GM23248 (cell line): ENCODE data around the gene FREM1. TPM values are rescaled to one million over a fixed set of nuclear protein-coding genes. Genes with fewer than 3 reads are reported as not detected.

Experiments used
- DNase-seq: peaks from one replicate; pipeline ENCODE4 v3.0.0-alpha.2; 2015
- H2AFZ ChIP-seq: fragments of 200-600 bp; sonication (generic); 2 replicates; pipeline ENCODE4 v1.6.1; 2016; ENCODE audit warnings: antibody characterized with exemption
- H3F3A ChIP-seq: fragments of 200-600 bp; sonication (generic); 2 replicates; pipeline ENCODE4 v1.6.1; 2016; ENCODE audit warnings: mild to moderate bottlenecking, antibody characterized with exemption, mixed run types; ENCODE audit not compliant: insufficient read depth
- H3K27ac ChIP-seq: fragments of 200-600 bp; sonication (generic); 2 replicates; pipeline ENCODE4 v1.5.1; 2016; ENCODE audit warnings: mild to moderate bottlenecking
- H3K27me3 ChIP-seq: fragments of 200-600 bp; sonication (generic); replicated peaks from 2 replicates; pipeline ENCODE4 v1.6.1; 2016; ENCODE audit warnings: mild to moderate bottlenecking; ENCODE audit not compliant: insufficient read depth
- H3K36me3 ChIP-seq: fragments of 200-600 bp; sonication (generic); 2 replicates; pipeline ENCODE4 v1.6.1; 2016; ENCODE audit warnings: low read depth, mild to moderate bottlenecking
- H3K4me1 ChIP-seq: fragments of 200-600 bp; sonication (generic); 2 replicates; pipeline ENCODE4 v1.6.1; 2016; ENCODE audit warnings: mild to moderate bottlenecking; ENCODE audit not compliant: insufficient read depth
- H3K4me2 ChIP-seq: fragments of 200-600 bp; sonication (generic); one replicate; pipeline ENCODE4 v1.6.1; 2016; ENCODE audit warnings: mild to moderate bottlenecking; ENCODE audit not compliant: unreplicated experiment
- H3K4me3 ChIP-seq: fragments of 200-600 bp; sonication (generic); 2 replicates; pipeline ENCODE4 v1.5.1; 2016; ENCODE audit warnings: mild to moderate bottlenecking
- H3K79me2 ChIP-seq: fragments of 200-600 bp; sonication (generic); 2 replicates; pipeline ENCODE4 v1.6.1; 2016; ENCODE audit warnings: mild to moderate bottlenecking; ENCODE audit not compliant: insufficient read depth
- H3K9ac ChIP-seq: fragments of 200-600 bp; sonication (generic); 2 replicates; pipeline ENCODE4 v1.6.1; 2016; ENCODE audit warnings: mild to moderate bottlenecking
- H3K9me2 ChIP-seq: fragments of 200-600 bp; sonication (generic); 2 replicates; pipeline ENCODE4 v1.6.1; 2016; ENCODE audit warnings: mixed run types, mild to moderate bottlenecking, moderate library complexity; ENCODE audit not compliant: insufficient read depth
- H3K9me3 ChIP-seq: fragments of 200-600 bp; sonication (generic); one replicate; pipeline ENCODE4 v1.6.1; 2017; ENCODE audit warnings: low read depth
- H4K20me1 ChIP-seq: fragments of 200-600 bp; sonication (generic); 2 replicates; pipeline ENCODE4 v1.6.0; 2016; ENCODE audit not compliant: insufficient read depth
- EZH2 ChIP-seq: fragments of 200-600 bp; sonication (generic); IDR thresholded peaks from 2 replicates; pipeline ENCODE4 v1.6.1; 2018; ENCODE audit warnings: antibody characterized with exemption, mild to moderate bottlenecking; ENCODE audit not compliant: insufficient read depth, poor library complexity, severe bottlenecking
- EZH2phosphoT487 ChIP-seq: fragments of 200-600 bp; sonication (generic); IDR thresholded peaks from 2 replicates; pipeline ENCODE4 v1.6.1; 2018; ENCODE audit warnings: antibody characterized with exemption, moderate library complexity, mild to moderate bottlenecking, low read depth; ENCODE audit not compliant: insufficient read depth
- WGBS, 2 experiments: methylation state at CpG; one replicate each; pipeline ENCODE4 v1.1.6; 2015 to 2017; ENCODE audit warnings: low lambda C conversion rate in 2 of 2, low coverage in 1 of 2; ENCODE audit errors: missing lambda C conversion rate in 2 of 2; 5-methylcytosine and 5-hydroxymethylcytosine counted together
- in situ Hi-C: fragments of 300-500 bp; cut with MboI; formaldehyde crosslinking; loops from 2 replicates; pipeline ENCODE4 v1.15.0; 2020
- polyA plus RNA-seq: library from polyadenylated mRNA; unstranded; fragments of >200 nt; fragmentation: Nextera tagmentation; extraction: Ambion mirVana; gene quantifications from 2 replicates; pipeline ENCODE4 v1.2.1, GENCODE V29; 2016
- total RNA-seq: library from RNA; depleted of rRNA; stranded (reverse); fragments of >200 nt; shearing (Covaris generic); gene quantifications from 2 replicates; pipeline ENCODE4 v1.2.3, GENCODE V29; 2014

The FREM1 gene
- total and polyA plus RNA-seq, 2 experiments from 2014 or later = 0.11 to 0.31 TPM

GRCh38 chr9:14756291-14756690 lies 153.9 kb downstream of the FREM1 start:
- Histone ChIP-seq H4K20me1 (no peaks in the 10 kb centered on the region; the same call in 1 of the 2 replicates), H3K27me3 (no peaks in the 10 kb centered on the region), H3K4me3 (no peak overlapping the region), H3K9ac (no peak overlapping the region), H3F3A (no peaks in the 10 kb centered on the region), H3K79me2 (no peaks in the 10 kb centered on the region), H3K4me1 (no peaks in the 10 kb centered on the region), H3K4me2 (no peak overlapping the region), H3K27ac (no peak overlapping the region), H3K36me3 (no peaks in the 10 kb centered on the region), H3K9me3 (no peaks in the 10 kb centered on the region), H3K9me2 (no peaks in the 10 kb centered on the region), H2AFZ (no peak overlapping the region)
- in situ Hi-C loops = no loop called here
- no peak for DNase-seq
- TF ChIP-seq EZH2phosphoT487 (no peak), EZH2 (no peak)
- 65 to 79% methylated on average over 1 of the region's 1 CpG for WGBS, 2 experiments

- no peak overlapping the region for H3K4me3 ChIP-seq
- in situ Hi-C loops = no loop called here
- no peaks in the 10 kb centered on the region for H3K9me2 ChIP-seq
- DNase-seq = no peak
- H3F3A ChIP-seq = no peaks in the 10 kb centered on the region
- H3K9me3 ChIP-seq = no peaks in the 10 kb centered on the region
- H3K4me1 ChIP-seq = no peaks in the 10 kb centered on the region
- H2AFZ ChIP-seq = no peak overlapping the region
- no peaks in the 10 kb centered on the region for H3K36me3 ChIP-seq
- 41 to 68% methylated on average over 1 of the region's 1 CpG for WGBS, 2 experiments
- H3K27ac ChIP-seq = no peak overlapping the region
- no peaks in the 10 kb centered on the region for H3K27me3 ChIP-seq
- no peaks in the 10 kb centered on the region; the same call in 1 of the 2 replicates for H4K20me1 ChIP-seq
- H3K9ac ChIP-seq = no peak overlapping the region
- no peaks in the 10 kb centered on the region for H3K79me2 ChIP-seq
- no peak overlapping the region for H3K4me2 ChIP-seq
- TF ChIP-seq EZH2 (no peak), EZH2phosphoT487 (no peak)
Observed at GRCh38 chr9:14752871-14753270, 157.4 kb downstream of the FREM1 start.

DNA sequence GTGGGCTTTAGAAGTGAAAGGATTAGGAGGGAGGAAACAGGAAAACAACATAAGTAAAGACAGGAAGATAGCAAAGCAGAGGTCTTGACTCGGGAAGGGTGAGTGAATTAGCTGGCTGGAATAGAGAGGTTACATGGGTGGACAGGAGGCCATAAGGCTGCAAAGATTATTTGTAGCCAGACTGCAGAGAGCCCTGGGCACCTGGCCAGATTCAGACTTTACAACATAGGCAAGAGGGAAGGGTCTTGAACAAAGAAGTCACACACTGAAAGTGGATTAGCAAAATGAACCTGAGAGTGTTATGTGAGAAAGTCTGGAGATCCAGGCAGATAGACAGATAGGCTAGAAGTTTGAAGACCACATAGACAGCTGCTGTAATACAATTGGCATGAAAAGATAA lies 158.0 kb downstream of the FREM1 start:
- Histone ChIP-seq H3K9me3 (no peaks in the 10 kb centered on the region), H4K20me1 (no peaks in the 10 kb centered on the region; the same call in 1 of the 2 replicates), H3K4me1 (no peaks in the 10 kb centered on the region), H3F3A (no peaks in the 10 kb centered on the region), H3K36me3 (no peaks in the 10 kb centered on the region), H3K27ac (no peak overlapping the region), H3K9me2 (no peaks in the 10 kb centered on the region), H3K4me3 (no peak overlapping the region), H3K4me2 (no peak overlapping the region), H2AFZ (no peak overlapping the region), H3K9ac (no peak overlapping the region), H3K79me2 (no peaks in the 10 kb centered on the region), H3K27me3 (no peaks in the 10 kb centered on the region)
- no peak for DNase-seq
- no peak for TF ChIP-seq EZH2phosphoT487
- no peak for TF ChIP-seq EZH2
- in situ Hi-C loops = no loop called here
- WGBS, 2 experiments = 70 to 87% methylated on average over 1 of the region's 1 CpG

DNA sequence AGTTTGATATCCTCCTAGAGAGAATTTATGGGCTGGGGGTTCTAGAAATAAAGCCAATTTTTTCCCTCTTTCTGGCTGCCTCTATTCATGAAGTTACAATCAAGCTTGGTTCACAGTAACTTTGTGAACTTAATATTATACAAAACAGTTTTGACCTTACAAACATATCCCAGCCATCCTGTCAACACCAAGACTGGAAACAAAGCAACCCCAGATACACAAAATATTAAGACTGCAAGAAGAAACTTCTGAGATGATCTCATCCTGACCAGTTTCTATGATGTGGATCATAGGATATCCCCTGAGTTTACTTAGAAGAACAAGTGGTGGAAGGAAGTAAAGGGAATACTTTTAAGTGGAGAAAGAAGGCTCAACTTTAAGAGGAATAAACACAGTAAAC lies 159.4 kb downstream of the FREM1 start:
- no peak for DNase-seq
- Histone ChIP-seq H2AFZ (no peak overlapping the region), H3K27me3 (no peaks in the 10 kb centered on the region)

GRCh38 chr9:14749741-14750211 lies 160.5 kb downstream of the FREM1 start:
- Histone ChIP-seq H3K27me3 (no peaks in the 10 kb centered on the region), H3K4me2 (no peak overlapping the region), H3K4me3 (no peak overlapping the region), H3K79me2 (no peaks in the 10 kb centered on the region), H3K4me1 (no peaks in the 10 kb centered on the region), H3K9ac (no peak overlapping the region), H4K20me1 (no peaks in the 10 kb centered on the region), H3K27ac (no peak overlapping the region), H3F3A (no peaks in the 10 kb centered on the region), H2AFZ (no peak overlapping the region), H3K9me3 (no peaks in the 10 kb centered on the region), H3K9me2 (no peaks in the 10 kb centered on the region), H3K36me3 (no peaks in the 10 kb centered on the region)
- no peak for TF ChIP-seq EZH2phosphoT487
- TF ChIP-seq EZH2 = no peak
- no peak for DNase-seq
- 61 to 67% methylated on average over 9 of the region's 9 CpGs for WGBS, 2 experiments
- in situ Hi-C loops = no loop called here

More for the DNA sequence above, 159.4 kb downstream of the FREM1 start:
- no peak overlapping the region for H3K27ac ChIP-seq
- H3K4me2 ChIP-seq = no peak overlapping the region
- H3K9me3 ChIP-seq = no peaks in the 10 kb centered on the region
- H3K79me2 ChIP-seq = no peaks in the 10 kb centered on the region
- TF ChIP-seq EZH2 (no peak), EZH2phosphoT487 (no peak)
- in situ Hi-C loops = no loop called here
- no peaks in the 10 kb centered on the region for H3K36me3 ChIP-seq
- no peak overlapping the region for H3K4me3 ChIP-seq
- H3K4me1 ChIP-seq = no peaks in the 10 kb centered on the region
- no peaks in the 10 kb centered on the region for H3F3A ChIP-seq
- no peak overlapping the region for H3K9ac ChIP-seq
- H3K9me2 ChIP-seq = no peaks in the 10 kb centered on the region
- no peaks in the 10 kb centered on the region; the same call in 1 of the 2 replicates for H4K20me1 ChIP-seq
